Fibroblast of gingiva (primary cell): ENCODE data around the gene DNAH6.
"Not testable (repeated sequence)": the region's sequence is repeated elsewhere in the genome, so short reads cannot be mapped to it uniquely, and the experiment has no call there.

ENCODE experiments used
- DNase-seq: peaks from one replicate; pipeline ENCODE4 v3.0.0-alpha.2; 2011; ENCODE audit warnings: low read depth

Gene DNAH6

DNA sequence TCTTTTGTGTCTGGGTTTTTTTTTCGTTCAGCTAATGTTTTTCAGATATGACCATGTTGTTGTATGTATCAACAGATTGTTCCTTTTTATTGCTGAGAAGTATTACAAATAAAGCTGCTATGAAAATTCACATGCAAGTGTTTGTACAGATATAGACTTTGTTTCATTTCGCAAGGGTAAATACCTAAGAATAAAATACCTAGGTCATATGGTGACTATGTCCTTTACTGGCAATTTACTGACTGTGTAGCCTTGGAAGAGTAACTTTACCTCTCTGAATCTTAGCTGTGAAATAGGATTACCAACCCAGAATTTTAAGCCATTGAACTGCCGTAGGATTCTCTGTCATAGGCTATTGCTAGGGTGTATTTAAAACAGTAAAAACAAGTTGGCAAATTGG, 19.0 kb upstream of the DNAH6 start:
- no peak for DNase-seq

DNA sequence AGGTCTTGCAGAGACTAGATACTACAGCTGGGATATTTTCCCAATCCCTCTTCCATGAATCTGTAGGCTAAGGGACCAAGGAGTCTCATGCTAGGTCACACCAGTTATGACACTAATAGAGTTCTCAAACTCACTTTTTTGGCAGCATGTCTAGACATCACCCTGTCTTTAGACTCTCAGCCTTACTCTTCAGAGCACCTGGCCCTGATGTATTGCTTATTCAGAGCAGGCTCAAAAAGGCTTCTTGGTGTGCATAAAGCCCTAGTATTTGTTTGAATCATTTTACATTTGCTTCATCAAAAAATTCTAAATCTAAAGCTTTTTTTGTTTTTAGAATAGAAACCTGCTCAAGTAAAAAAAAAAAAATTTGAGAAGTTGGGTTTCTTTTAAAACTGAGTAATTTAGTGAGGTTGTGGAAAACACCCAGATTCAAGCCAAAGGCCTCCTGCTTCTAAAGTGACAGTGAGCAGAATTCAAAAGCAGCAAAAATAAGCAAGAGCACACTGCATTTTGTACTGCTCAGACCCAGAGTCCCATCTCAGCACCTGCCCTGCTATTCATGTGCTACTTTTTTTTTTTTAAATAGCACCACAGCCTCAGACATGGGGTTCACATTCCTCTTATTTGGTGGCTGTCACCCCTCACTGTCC, 18.0 kb upstream of the DNAH6 start:
- DNase-seq = no peak

DNA sequence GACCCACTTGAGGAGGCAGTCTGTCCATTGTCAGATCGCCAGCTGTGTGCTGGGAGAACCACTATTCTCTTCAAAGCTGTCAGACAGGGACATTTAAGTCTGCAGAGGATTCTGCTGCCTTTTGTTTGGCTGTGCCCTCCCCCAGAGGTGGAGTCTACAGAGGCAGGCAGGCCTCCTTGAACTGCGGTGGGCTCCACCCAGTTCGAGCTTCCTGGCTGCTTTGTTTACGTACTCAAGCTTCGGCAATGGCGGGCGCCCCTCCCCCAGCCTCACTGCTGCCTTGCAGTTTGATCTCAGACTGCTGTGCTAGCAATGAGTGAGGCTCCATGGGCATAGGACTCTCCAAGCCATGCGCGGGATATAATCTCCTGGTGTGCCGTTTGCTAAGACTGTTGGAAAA, 5.3 kb upstream of the DNAH6 start:
- DNase-seq = not testable (repeated sequence)

DNA sequence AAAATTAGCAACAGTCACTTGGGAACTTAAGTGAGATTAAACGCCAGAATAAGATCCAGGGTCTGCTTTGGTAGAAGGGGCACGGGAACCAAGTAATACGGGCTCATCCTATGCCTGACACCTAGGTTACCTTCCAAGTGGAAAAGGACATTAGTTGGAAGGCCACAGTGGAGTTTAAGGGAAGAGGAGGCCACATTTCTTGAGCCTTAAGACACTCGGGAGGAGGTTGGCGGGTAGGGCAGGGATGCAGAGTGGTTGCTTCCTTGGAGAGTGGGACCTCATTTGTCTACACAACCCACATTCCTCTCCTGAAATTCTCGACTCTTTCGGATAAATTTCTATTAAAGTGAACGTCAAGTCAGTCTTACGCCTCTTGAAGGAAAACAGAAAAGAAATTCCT, 510 bp upstream of the DNAH6 start:
- DNase-seq = no peak

DNA sequence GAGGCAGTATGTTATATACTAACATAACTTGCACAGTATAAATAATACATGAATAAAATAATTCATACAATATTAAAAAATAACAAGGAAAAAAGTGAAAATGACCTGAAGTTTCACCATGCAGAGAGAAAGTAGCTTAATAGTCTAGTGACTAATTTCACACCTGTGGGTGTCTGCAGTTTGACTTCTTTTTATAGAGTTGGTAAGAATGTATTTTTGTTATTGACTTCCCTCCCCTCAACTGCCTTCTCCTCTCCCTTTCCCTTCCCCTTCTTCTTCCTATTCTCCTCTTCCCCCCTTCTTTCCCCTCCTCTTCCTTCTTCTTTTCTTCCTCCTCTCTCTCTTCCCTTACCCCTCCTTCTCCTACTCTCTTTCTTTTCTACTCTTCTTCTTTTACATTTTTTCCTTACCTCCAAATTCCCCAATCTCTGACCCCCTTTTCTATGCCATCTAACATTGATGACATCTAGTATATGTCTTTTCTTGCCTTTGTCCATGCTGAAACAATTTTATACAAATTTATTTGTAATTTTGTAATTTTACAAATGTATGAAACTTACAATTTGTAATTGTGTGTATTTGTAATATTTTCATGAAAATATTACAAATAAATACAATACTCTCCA, 3.1 kb downstream of the DNAH6 start:
- DNase-seq = no peak

DNA sequence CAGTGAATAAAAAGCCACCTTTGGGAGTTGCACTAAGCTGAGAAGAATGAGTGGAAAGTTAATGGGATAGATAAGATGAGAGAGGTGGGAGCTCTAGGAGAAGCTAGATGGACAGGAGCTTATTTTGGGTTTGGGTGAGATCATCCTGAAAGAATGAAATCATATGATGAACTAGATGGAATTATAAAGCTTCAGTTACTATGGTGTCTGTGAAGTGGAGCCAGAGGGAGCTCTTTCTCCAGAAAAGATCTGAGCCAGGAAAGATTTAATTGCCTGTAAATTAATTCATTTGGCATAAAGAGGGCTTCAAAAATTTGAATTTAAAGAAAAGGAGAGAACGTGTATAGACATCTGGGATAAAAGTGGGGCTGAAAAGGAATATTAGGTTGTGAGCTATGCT, 10.3 kb downstream of the DNAH6 start:
- DNase-seq = no peak

DNA sequence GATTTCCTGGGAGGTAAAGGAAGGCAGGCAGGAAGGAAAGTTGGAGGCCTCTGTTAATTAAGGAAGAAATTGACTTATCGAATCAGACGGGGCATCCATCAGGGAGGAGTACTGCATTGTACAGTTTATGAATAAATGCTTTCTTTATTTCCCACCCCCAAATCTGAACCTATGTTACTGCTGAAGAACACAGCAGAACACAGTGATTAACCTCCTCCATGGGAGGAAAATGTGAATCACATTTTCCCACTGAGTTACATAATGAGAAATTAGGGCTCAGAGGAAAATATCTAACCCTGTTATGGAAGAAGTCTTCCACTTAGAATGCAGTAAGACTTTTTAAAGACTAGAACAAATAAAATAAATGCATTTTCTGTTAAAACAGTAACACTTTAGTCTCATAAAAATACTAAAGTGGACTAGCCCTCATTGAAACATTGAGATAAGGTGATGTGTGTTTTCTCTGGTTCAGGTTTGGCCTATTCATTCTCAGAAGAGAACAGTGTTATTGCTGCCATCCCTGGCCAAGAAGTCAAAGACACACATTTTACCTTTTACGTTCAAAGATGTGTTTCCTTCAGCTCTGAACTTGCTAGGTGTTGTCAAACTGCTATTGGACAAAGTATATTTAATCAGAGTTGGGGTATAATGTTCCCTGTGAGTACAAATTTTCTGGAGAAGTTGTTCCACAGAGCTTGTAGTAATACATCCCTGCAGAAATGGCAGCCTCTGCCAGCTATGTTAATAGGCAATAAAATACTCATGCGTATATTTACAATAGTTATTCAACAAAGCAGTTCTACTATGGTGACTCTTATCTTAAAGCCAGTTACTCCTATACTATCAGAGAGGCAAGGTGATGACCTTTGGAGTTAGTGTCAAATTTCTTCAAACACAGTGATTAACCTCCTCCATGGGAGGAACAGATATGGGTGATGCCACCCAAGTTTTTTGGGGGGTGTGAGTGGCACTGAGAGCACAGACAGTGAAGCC, 11.1 kb downstream of the DNAH6 start:
- no peak for DNase-seq

DNA sequence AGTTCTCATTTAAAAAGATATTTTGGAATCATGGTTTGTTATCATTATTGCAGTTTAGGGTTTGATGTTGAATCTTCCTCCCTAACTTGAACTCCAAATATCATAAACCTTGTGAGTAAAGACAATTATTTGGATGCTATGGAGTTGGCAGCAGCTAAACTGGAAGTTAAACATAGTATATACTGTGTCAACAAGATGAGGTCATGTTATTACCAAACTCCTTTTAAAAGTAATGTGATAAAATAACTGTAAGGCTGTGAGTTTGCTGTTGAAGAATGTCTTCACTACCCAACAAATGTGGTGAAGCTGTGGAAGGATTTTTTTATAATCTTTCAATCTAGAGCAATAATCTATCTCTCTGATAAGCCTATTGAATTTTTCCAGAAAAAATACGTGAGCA, 16.0 kb downstream of the DNAH6 start:
- DNase-seq = no peak

DNA sequence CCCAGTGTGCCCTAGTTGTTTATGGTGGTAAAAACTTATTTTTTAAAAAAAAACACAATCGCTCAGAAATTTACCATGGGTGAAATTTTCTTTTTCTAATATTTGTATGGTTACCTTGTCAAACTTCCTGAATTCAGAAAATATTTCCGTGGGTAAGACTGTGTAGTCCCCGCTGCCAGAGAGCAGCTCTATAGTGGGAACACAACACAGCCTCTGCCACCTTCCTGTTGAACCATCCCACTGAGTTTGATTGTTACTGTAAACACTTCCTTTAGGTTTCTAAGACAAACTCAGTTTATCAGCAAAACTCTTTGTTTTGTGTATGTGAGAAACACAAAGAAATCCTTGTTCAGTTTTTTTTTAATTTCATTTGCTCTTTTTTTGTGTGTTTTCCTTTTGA, 17.9 kb downstream of the DNAH6 start:
- DNase-seq = no peak

DNA sequence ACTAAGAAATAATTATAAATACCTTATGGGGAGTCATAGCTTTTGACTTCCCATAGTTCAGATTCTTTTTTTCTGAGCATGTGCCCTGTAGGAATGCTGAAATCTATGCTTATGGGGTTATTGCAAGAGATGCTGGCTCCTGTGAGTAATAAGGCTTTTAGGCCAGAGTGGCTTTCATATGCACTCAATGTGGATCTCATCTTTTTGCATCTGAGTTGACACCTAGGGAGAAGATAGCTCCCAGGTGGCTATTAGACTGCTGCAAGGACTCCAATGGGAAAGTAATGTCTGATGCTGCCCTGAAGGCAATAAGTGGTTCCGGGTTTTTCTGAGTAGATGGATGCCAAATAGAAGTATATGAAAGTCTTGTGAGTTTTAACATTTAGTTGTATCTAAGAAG, 21.0 kb downstream of the DNAH6 start:
- no peak for DNase-seq

DNA sequence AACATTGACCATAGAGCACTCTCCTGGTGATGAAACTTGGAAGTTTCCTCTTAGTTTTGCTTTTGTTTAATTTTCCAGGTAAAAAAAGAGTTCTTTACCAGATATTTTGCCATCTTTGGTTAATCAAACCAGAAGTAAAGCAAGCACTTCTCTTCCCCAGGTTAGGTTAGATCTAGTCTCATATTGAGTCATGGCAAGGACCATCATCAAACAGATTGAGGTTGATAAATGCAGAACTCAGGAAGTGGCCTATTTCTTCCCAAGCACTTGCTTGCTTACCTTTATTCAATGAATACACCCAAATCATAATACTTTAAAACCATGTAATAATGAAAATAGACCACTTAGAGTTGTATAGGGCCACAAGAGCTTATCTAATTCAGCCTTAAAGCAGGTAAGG, 23.4 kb downstream of the DNAH6 start:
- DNase-seq = no peak

DNA sequence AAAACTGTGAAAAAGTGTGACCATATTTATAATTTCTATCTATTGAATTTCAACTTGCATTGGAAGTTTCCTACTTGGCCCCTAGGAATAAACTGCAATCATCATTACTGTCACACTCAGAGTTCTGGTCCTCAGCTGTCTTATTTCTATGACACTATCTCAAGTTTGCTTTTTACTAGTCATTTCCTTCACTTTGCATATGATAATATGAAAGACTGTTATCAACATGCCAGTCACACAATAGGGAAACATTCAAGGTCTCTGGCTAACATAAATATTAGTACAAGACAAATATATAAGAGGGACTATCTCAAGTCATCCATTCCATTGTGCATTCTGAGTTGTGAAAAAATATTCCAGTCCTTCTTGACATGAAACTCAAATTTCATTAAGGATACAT, 28.7 kb downstream of the DNAH6 start:
- DNase-seq = no peak

DNA sequence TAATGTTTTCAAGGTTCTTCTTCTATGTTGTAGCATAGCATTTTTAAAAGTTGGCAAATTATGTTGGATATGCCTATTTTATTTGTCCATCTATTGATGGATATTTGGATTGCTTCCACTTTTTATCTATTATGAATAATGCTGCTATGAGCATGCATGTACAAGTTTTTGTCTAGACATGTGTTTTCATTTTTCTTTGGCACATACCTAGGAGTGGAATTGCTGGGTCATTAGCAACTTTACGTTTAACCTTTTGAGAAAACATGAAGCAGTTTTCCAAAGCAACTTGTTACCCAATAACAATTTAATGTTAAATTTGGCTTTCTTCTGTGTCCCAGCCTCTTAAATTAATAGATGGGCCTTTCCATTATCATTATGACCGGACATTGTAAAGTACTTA, 30.3 kb downstream of the DNAH6 start:
- no peak for DNase-seq

DNA sequence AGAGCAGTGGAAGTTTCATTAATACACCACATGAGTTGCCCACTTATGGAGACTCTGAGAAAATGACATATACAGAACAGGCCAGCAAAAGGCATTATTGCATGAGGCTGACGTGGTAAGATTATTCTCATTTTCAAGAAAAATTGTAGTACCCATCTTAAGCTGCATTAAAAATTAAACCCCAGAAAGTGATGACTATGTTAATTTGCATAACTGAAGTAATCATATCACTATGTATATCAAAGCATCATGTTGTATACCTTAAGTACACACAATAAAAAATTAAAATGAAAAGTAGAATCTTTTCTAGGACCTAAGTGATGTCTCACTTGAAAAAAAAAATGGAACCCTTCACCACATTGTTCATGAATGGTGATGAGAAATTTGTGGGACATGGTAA, 32.0 kb downstream of the DNAH6 start:
- no peak for DNase-seq

DNA sequence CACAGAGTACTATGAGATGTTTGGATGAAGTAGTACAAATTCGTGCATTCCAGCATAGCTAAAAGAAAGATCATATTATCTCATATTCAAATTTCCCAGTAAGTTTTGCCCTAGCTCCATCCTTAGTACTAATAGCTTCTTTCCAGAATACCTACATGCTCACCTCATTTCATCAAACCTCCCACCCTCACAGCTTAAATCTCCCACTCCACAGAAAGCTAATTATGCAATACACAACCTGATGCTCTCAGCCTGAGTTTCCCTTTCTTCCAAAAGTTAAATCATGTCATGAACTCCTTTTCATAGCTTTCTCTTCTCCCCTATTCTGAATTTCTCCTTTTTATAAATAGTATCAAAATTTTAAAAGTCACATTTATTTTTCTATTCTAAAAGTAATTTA, 34.6 kb downstream of the DNAH6 start:
- DNase-seq = no peak

DNA sequence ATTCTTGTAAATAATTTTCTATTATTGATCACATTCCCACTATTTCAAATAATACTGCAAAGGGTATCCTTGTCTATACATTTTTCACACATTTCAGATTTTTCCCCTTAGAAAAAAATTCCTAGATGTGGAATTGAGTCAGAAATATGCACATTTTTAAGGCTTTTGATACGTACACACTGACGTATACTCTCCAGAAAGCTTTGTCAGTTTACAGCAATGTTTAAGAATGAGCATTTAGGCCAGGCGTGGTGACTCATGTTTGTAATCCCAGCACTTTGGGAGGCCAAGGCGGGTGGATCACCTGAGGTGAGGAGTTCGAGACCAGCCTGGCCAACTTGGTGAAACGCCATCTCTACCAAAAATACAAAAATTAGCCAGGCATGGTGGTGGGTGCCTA, 35.2 kb downstream of the DNAH6 start:
- not testable (repeated sequence) for DNase-seq

DNA sequence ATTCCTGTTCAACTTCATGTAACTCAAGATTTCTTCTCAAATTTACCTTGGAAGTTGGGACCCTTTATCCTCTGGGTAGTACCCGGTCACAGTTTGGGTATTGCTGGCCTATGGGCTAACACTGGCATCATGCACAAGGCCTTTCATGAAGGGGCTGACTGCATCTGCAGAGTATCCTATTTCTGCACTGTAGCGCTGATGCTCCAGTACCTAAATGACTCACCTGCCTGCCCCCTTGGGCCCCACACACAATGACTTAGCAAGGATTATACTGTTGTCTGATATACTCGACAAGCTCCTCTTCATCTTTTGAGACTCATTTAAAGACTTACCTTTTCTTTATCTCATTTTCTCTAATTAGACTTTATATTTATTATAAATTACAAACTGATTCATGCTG, 39.9 kb downstream of the DNAH6 start:
- no peak for DNase-seq

DNA sequence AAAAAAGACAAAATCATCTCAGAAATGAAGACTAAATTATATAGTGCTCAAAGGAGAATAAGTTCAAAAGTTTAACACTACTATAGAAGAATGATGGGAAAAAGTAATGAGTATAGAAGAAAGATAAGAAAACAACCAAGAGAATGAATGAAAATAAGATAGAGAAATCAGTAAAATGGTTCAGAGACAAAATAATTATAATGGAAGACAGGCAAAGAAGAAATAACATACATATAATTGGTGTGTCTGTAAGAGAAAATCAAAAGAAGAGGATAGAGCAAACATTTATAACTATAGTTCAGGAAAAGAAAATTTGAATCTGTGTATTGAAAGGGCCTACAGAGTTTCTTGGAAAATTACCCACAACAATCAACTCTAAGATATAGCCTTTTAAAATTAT, 43.5 kb downstream of the DNAH6 start:
- no peak for DNase-seq

DNA sequence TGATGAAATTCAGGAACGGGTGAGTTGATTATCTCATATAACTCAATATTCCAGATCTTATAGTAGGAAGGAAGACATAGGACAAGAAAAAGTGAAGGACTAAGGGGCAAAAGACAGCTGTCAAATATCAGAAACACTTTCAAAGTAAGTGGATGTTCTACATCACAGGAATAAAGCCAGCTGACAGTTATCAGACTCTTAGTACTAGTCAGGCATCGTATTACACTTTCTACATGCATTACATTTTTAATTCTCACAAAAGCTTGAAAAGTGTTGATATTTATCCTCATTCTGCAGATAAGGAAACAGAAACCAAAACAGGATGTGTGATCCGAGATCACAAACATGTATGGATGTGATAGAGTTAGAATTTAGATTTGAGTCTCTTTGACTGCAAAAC, 63.4 kb downstream of the DNAH6 start:
- no peak for DNase-seq

DNA sequence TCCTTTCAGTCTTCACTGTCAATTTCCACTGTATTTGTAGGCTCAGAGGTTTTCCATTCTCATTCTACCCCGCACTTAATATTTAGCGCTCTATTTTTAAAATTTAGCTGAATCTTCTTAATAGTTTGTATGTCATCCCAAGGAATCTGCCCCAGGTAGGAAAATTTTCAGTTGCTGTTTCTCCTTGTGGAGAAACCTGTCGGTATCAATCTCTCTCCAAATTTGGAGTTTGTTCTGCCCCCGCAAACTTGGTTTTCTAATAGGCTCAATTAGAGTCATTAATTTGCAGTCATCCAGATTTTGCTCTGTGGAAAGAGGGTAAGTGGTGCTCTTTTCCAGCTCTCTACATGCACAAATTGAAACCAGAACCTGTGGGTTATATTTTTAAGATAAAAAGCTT, 87.6 kb downstream of the DNAH6 start:
- no peak for DNase-seq

DNA sequence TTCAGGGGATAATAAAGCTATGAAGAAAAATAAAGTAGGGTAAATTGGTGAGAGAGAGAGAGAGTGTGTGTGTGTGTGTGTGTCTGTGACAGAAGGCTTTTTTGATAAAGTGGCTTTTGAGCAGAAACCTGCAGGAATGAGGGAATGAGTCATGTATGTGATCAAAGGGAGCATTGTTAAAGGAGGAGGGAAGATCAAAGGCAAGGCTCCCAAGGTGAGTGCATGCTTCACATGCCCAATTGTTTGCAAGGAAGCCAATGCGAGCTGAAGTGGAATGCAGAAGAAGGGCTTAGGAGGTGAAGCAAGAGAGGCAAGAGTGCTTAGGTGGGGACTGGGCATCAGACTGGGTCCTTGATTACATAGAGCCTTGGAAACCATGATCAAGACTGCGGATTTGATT, 96.8 kb downstream of the DNAH6 start:
- DNase-seq = no peak

DNA sequence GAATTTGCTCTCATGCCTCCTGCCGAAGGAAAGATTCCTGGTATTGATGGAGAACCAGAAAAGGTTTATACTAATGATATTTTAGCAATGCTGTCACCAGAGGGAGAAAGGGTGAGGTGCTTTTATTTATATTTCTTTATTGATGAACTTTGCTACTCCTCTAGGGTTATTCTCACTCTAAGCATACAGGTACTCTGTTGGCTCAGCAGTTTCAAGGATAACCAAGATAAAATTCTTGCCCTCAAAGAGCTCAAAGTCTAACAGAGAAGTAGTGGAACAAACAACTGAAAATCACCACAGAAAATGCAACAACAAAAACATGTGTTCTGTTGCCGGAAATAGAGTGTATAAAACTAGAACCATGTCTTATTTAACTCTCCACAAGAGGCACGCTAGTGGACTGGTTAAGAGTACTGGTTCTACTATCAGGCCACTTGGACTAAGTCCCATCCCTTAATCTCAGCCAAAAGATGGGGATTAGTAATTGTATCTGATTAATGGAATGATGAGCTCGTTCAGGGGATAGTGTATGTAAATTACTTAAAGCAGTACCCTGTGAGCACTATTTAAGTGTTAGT, 103.6 kb downstream of the DNAH6 start:
- DNase-seq = no peak

DNA sequence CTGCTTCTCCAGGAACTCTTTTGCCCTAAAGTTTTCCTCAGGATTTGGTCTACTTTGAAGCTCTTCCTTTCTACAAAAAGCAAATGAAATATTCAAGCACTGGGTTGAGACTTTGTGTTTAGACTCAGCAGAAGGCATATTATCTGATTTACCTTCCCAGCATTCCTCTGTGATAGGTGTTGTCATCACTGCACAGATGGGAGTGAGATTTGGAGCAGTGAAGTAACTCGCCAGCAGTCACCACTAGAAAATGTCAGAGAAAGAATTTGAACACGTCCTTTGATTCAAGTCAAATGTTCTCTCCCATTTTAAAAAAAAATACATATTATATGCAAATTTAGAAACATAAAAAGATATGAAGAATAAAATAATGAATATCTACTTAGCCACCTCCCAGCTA, 112.2 kb downstream of the DNAH6 start:
- DNase-seq = no peak
